Fibroblast of villous mesenchyme (primary cell): ENCODE results near the gene ADAM19. TPM values are rescaled to one million over a fixed set of nuclear protein-coding genes. Genes with fewer than 3 reads are reported as not detected.

ENCODE experiments used
- DNase-seq: peaks from one replicate; pipeline ENCODE4 v3.0.0-alpha.2; 2010; ENCODE audit warnings: low read depth
- H3K4me3 ChIP-seq: 2 replicates; pipeline ENCODE4 v1.5.1; 2011; ENCODE audit warnings: low read depth, mild to moderate bottlenecking, low read length
- CTCF ChIP-seq: IDR thresholded peaks from 2 replicates; pipeline ENCODE4 v1.5.1; 2012; ENCODE audit warnings: low read depth, mild to moderate bottlenecking, low read length; ENCODE audit not compliant: insufficient read depth
- total RNA-seq: library from RNA; depleted of rRNA; stranded (reverse); fragments of >200 nt; gene quantifications from 2 replicates; pipeline ENCODE4 v1.2.3, GENCODE V29; 2012

Gene ADAM19
- total RNA-seq, 1 donor: 89.8 TPM

- peak; percentile 83 for DNase-seq
- H3K4me3 ChIP-seq: no peak overlapping the region
- no peak for TF ChIP-seq CTCF
These were observed 17.5 kb downstream of the ADAM19 start for GRCh38 chr5:157558041-157558595.

- no peak for TF ChIP-seq CTCF
- DNase-seq: no peak
- no peak overlapping the region for H3K4me3 ChIP-seq
These were observed 18.8 kb downstream of the ADAM19 start for GRCh38 chr5:157556615-157557418.

- no peak for TF ChIP-seq CTCF
- DNase-seq: no peak
- H3K4me3 ChIP-seq: no peak overlapping the region
These were observed 20.4 kb downstream of the ADAM19 start for GRCh38 chr5:157555037-157555640.

GRCh38 chr5:157554179-157555036, 21.2 kb downstream of the ADAM19 start:
- DNase-seq: no peak
- TF ChIP-seq CTCF: no peak
- no peak overlapping the region for H3K4me3 ChIP-seq

- no peak overlapping the region for H3K4me3 ChIP-seq
- no peak for DNase-seq
- TF ChIP-seq CTCF: no peak
These were observed 22.9 kb downstream of the ADAM19 start for GRCh38 chr5:157552650-157553049.

GRCh38 chr5:157550663-157551062, 24.9 kb downstream of the ADAM19 start:
- TF ChIP-seq CTCF: no peak

More at GRCh38 chr5:157550663-157551062, 24.9 kb downstream of the ADAM19 start:
- DNase-seq: no peak
- H3K4me3 ChIP-seq: no peak overlapping the region
